Measurements from ENCODE around the gene MAPK10.

Gene MAPK10

GRCh38 chr4:86006057-86006456, 353.8 kb downstream of the MAPK10 start:
- TF ChIP-seq EP300 (IDR thresholded peaks at IDR 0.05; ENCODE audit: borderline replicate concordance): no peak
- no peak for TF ChIP-seq TCF12 (IDR thresholded peaks at IDR 0.05; ENCODE audit: low read depth)
- TF ChIP-seq TEAD4 (IDR thresholded peaks at IDR 0.05): no peak
- no peak for TF ChIP-seq FOXM1 (IDR thresholded peaks at IDR 0.05; ENCODE audit: borderline replicate concordance, low read depth)
- no peak for TF ChIP-seq TAF1 (IDR thresholded peaks at IDR 0.05; ENCODE audit: low read depth)
- no peak for TF ChIP-seq YY1 (IDR thresholded peaks at IDR 0.05; ENCODE audit: low read depth)
- no peak for TF ChIP-seq NFIC (IDR thresholded peaks at IDR 0.05)
- no peak for TF ChIP-seq CREB1 (IDR thresholded peaks at IDR 0.05; ENCODE audit: low read depth)
- no peak for TF ChIP-seq REST (IDR thresholded peaks at IDR 0.05; ENCODE audit: low read depth)
- no peak for TF ChIP-seq MAX (IDR thresholded peaks at IDR 0.05)
- TF ChIP-seq RAD21 (IDR thresholded peaks at IDR 0.05; ENCODE audit: low read depth): no peak
- no peak for TF ChIP-seq ZBTB7A (IDR thresholded peaks at IDR 0.05; ENCODE audit: low read depth)
- no peak for TF ChIP-seq USF1 (IDR thresholded peaks at IDR 0.05)
- no peak for TF ChIP-seq EGR1 (IDR thresholded peaks at IDR 0.05)

- TF ChIP-seq USF1 (IDR thresholded peaks at IDR 0.05) (no peak), FOXM1 (IDR thresholded peaks at IDR 0.05; ENCODE audit: borderline replicate concordance, low read depth) (no peak), CREB1 (IDR thresholded peaks at IDR 0.05; ENCODE audit: low read depth) (no peak), EP300 (IDR thresholded peaks at IDR 0.05; ENCODE audit: borderline replicate concordance) (no peak)
These were observed 355.8 kb downstream of the MAPK10 start for GRCh38 chr4:86004030-86004429.

GRCh38 chr4:86001591-86001990, 358.3 kb downstream of the MAPK10 start:
- TF ChIP-seq FOXM1 (IDR thresholded peaks at IDR 0.05; ENCODE audit: borderline replicate concordance, low read depth): no peak
- TF ChIP-seq TEAD4 (IDR thresholded peaks at IDR 0.05): no peak
- TF ChIP-seq CREB1 (IDR thresholded peaks at IDR 0.05; ENCODE audit: low read depth): no peak
- TF ChIP-seq YY1 (IDR thresholded peaks at IDR 0.05; ENCODE audit: low read depth): no peak
- TF ChIP-seq TAF1 (IDR thresholded peaks at IDR 0.05; ENCODE audit: low read depth): no peak
- no peak for TF ChIP-seq MAX (IDR thresholded peaks at IDR 0.05)
- no peak for TF ChIP-seq CEBPB (IDR thresholded peaks at IDR 0.05)
- TF ChIP-seq ZBTB7A (IDR thresholded peaks at IDR 0.05; ENCODE audit: low read depth): no peak
- TF ChIP-seq NFIC (IDR thresholded peaks at IDR 0.05): no peak
- no peak for TF ChIP-seq EGR1 (IDR thresholded peaks at IDR 0.05)
- no peak for TF ChIP-seq TCF12 (IDR thresholded peaks at IDR 0.05; ENCODE audit: low read depth)
- no peak for TF ChIP-seq USF1 (IDR thresholded peaks at IDR 0.05)
- TF ChIP-seq REST (IDR thresholded peaks at IDR 0.05; ENCODE audit: low read depth): no peak
- TF ChIP-seq EP300 (IDR thresholded peaks at IDR 0.05; ENCODE audit: borderline replicate concordance): no peak
- no peak for TF ChIP-seq RAD21 (IDR thresholded peaks at IDR 0.05; ENCODE audit: low read depth)

- no peak for TF ChIP-seq NFIC (IDR thresholded peaks at IDR 0.05)
- no peak for TF ChIP-seq EGR1 (IDR thresholded peaks at IDR 0.05)
- no peak for TF ChIP-seq USF1 (IDR thresholded peaks at IDR 0.05)
- TF ChIP-seq MAX (IDR thresholded peaks at IDR 0.05): no peak
- TF ChIP-seq TAF1 (IDR thresholded peaks at IDR 0.05; ENCODE audit: low read depth): no peak
- no peak for TF ChIP-seq REST (IDR thresholded peaks at IDR 0.05; ENCODE audit: low read depth)
- no peak for TF ChIP-seq TCF12 (IDR thresholded peaks at IDR 0.05; ENCODE audit: low read depth)
- no peak for TF ChIP-seq ZBTB7A (IDR thresholded peaks at IDR 0.05; ENCODE audit: low read depth)
- no peak for TF ChIP-seq RAD21 (IDR thresholded peaks at IDR 0.05; ENCODE audit: low read depth)
- no peak for TF ChIP-seq EP300 (IDR thresholded peaks at IDR 0.05; ENCODE audit: borderline replicate concordance)
- TF ChIP-seq YY1 (IDR thresholded peaks at IDR 0.05; ENCODE audit: low read depth): no peak
- TF ChIP-seq FOXM1 (IDR thresholded peaks at IDR 0.05; ENCODE audit: borderline replicate concordance, low read depth): no peak
- no peak for TF ChIP-seq CREB1 (IDR thresholded peaks at IDR 0.05; ENCODE audit: low read depth)
- TF ChIP-seq CEBPB (IDR thresholded peaks at IDR 0.05): no peak
- TF ChIP-seq TEAD4 (IDR thresholded peaks at IDR 0.05): no peak
These were observed 364.5 kb downstream of the MAPK10 start for GRCh38 chr4:85995361-85995760.

Measured in Ishikawa (cell line).